ENCODE results near the gene TTF1. TPM values are rescaled to one million over a fixed set of nuclear protein-coding genes. Genes with fewer than 3 reads are reported as not detected.
A peak's percentile ranks its signal among the peaks of the same experiment; 100 is the strongest.
"Not testable (repeated sequence)": the region's sequence is repeated elsewhere in the genome, so short reads cannot be mapped to it uniquely, and the experiment has no call there.

The TTF1 gene
- total RNA-seq, 2 donors from 2014 or later: 11.4 to 13.3 TPM

- H3K9me3 ChIP-seq: no peaks in the 10 kb centered on the region
- intact Hi-C loops (cut with DNase I): no loop called here
- H3K36me3 ChIP-seq: no peaks in the 10 kb centered on the region
These were observed 22.3 kb downstream of the TTF1 start for GRCh38 chr9:132384376-132384775.

GRCh38 chr9:132383462-132383883, 23.2 kb downstream of the TTF1 start:
- H3K27ac ChIP-seq: peak overlapping the region in 1 of 2 donors; percentile 69
- H3K4me1 ChIP-seq (replicated peaks): peaks cover 3% of the 10 kb centered on the region
- H3K27me3 ChIP-seq (replicated peaks; ENCODE audit: insufficient read depth): no peaks in the 10 kb centered on the region
- 86% methylated on average over 10 of the region's 10 CpGs for WGBS
- no peak for DNase-seq (ENCODE audit: low spot score)
- H3K9me3 ChIP-seq: no peaks in the 10 kb centered on the region
- H3K4me3 ChIP-seq: no peak overlapping the region
- no peak for TF ChIP-seq CTCF (IDR thresholded peaks at IDR 0.05)
- TF ChIP-seq POLR2A (IDR thresholded peaks at IDR 0.05): no peak
- no peak for TF ChIP-seq POLR2AphosphoS5 (IDR thresholded peaks at IDR 0.05)
- H3K36me3 ChIP-seq: no peaks in the 10 kb centered on the region
- intact Hi-C loops (cut with DNase I): no loop called here

More at GRCh38 chr9:132384376-132384775, 22.3 kb downstream of the TTF1 start:
- no peak for DNase-seq (ENCODE audit: low spot score)
- 91% methylated on average over 8 of the region's 8 CpGs for WGBS
- Histone ChIP-seq H3K4me3 (no peak overlapping the region), H3K27me3 (replicated peaks; ENCODE audit: insufficient read depth) (no peaks in the 10 kb centered on the region), H3K4me1 (replicated peaks) (peaks cover 3% of the 10 kb centered on the region), H3K27ac (peak overlapping the region in 1 of 2 donors; percentile 46)
- no peak for TF ChIP-seq POLR2AphosphoS5 (IDR thresholded peaks at IDR 0.05)
- no peak for TF ChIP-seq POLR2A (IDR thresholded peaks at IDR 0.05)
- TF ChIP-seq CTCF (IDR thresholded peaks at IDR 0.05): no peak

- H3K36me3 ChIP-seq: no peaks in the 10 kb centered on the region
- peak; percentile 26 for DNase-seq (ENCODE audit: low spot score)
- TF ChIP-seq POLR2AphosphoS5 (IDR thresholded peaks at IDR 0.05) (peak; percentile 37), CTCF (IDR thresholded peaks at IDR 0.05) (no peak)
- peak overlapping the region; percentile 42 to 69 for H3K27ac ChIP-seq
- no peak overlapping the region for H3K4me3 ChIP-seq
- no peaks in the 10 kb centered on the region for H3K9me3 ChIP-seq
- WGBS: 78% methylated on average over 9 of the region's 9 CpGs
- H3K27me3 ChIP-seq (replicated peaks; ENCODE audit: insufficient read depth): no peaks in the 10 kb centered on the region
- peaks cover 3% of the 10 kb centered on the region for H3K4me1 ChIP-seq (replicated peaks)
- intact Hi-C loops (cut with DNase I): no loop called here
These were observed 24.6 kb downstream of the TTF1 start for GRCh38 chr9:132381966-132382541.

- WGBS: 92% methylated on average over 3 of the region's 3 CpGs
- DNase-seq (ENCODE audit: low spot score); intact Hi-C loops (cut with DNase I): not testable (repeated sequence)
These were observed 28.2 kb downstream of the TTF1 start for GRCh38 chr9:132378416-132378815.

GRCh38 chr9:132377769-132378168, 28.9 kb downstream of the TTF1 start:
- H3K4me3 ChIP-seq; intact Hi-C loops (cut with DNase I); DNase-seq (ENCODE audit: low spot score); H3K27ac ChIP-seq; H3K27me3 ChIP-seq (replicated peaks; ENCODE audit: insufficient read depth); H3K4me1 ChIP-seq (replicated peaks); H3K36me3 ChIP-seq; H3K9me3 ChIP-seq: not testable (repeated sequence)
- WGBS: 93% methylated on average over 2 of the region's 2 CpGs

More at GRCh38 chr9:132378416-132378815, 28.2 kb downstream of the TTF1 start:
- H3K27ac ChIP-seq; H3K4me1 ChIP-seq (replicated peaks); H3K36me3 ChIP-seq; H3K9me3 ChIP-seq; H3K4me3 ChIP-seq; H3K27me3 ChIP-seq (replicated peaks; ENCODE audit: insufficient read depth): not testable (repeated sequence)
